ENCODE data around the gene NPLOC4.

Gene NPLOC4

GRCh38 chr17:81522491-81523401 lies 114.2 kb downstream of the NPLOC4 start:
- TF ChIP-seq JUND (IDR thresholded peaks at IDR 0.05; ENCODE audit: low read depth): no peak
- in situ Hi-C loops (cut with HindIII; ENCODE audit: low pct_unique_long_range_greater_than_20kb, low sequenced_read_pairs): no loop called here
- DNase-seq (ENCODE audit: low read depth in 1 of 2, low spot score in 1 of 2): no peak

GRCh38 chr17:81520021-81520901 lies 116.7 kb downstream of the NPLOC4 start:
- TF ChIP-seq JUND (IDR thresholded peaks at IDR 0.05; ENCODE audit: low read depth): no peak
- in situ Hi-C loops (cut with HindIII; ENCODE audit: low pct_unique_long_range_greater_than_20kb, low sequenced_read_pairs): no loop called here
- DNase-seq (ENCODE audit: low read depth in 1 of 2, low spot score in 1 of 2): no peak

- in situ Hi-C loops (cut with HindIII; ENCODE audit: low pct_unique_long_range_greater_than_20kb, low sequenced_read_pairs): no loop called here
- TF ChIP-seq JUND (IDR thresholded peaks at IDR 0.05; ENCODE audit: low read depth): no peak
- DNase-seq (ENCODE audit: low read depth in 1 of 2, low spot score in 1 of 2): peak; percentile 87 to 88
Observed at GRCh38 chr17:81519284-81520020, 117.5 kb downstream of the NPLOC4 start.

- DNase-seq (ENCODE audit: low read depth in 1 of 2, low spot score in 1 of 2): peak; percentile 77 to 83
- TF ChIP-seq JUND (IDR thresholded peaks at IDR 0.05; ENCODE audit: low read depth): no peak
- in situ Hi-C loops (cut with HindIII; ENCODE audit: low pct_unique_long_range_greater_than_20kb, low sequenced_read_pairs): no loop called here
Observed at GRCh38 chr17:81518785-81519283, 118.1 kb downstream of the NPLOC4 start.

- in situ Hi-C loops (cut with HindIII; ENCODE audit: low pct_unique_long_range_greater_than_20kb, low sequenced_read_pairs): no loop called here
- DNase-seq (ENCODE audit: low read depth in 1 of 2, low spot score in 1 of 2): peak; percentile 62 to 84
- no peak for TF ChIP-seq JUND (IDR thresholded peaks at IDR 0.05; ENCODE audit: low read depth)
Observed at GRCh38 chr17:81518113-81518784, 118.7 kb downstream of the NPLOC4 start.

- in situ Hi-C loops (cut with HindIII; ENCODE audit: low pct_unique_long_range_greater_than_20kb, low sequenced_read_pairs): no loop called here
- TF ChIP-seq JUND (IDR thresholded peaks at IDR 0.05; ENCODE audit: low read depth): no peak
- no peak for DNase-seq (ENCODE audit: low read depth in 1 of 2, low spot score in 1 of 2)
Observed at GRCh38 chr17:81517339-81518112, 119.4 kb downstream of the NPLOC4 start.

- TF ChIP-seq JUND (IDR thresholded peaks at IDR 0.05; ENCODE audit: low read depth): no peak
- in situ Hi-C loops (cut with HindIII; ENCODE audit: low pct_unique_long_range_greater_than_20kb, low sequenced_read_pairs): no loop called here
- DNase-seq (ENCODE audit: low read depth in 1 of 2, low spot score in 1 of 2): no peak
Observed at GRCh38 chr17:81517009-81517338, 119.9 kb downstream of the NPLOC4 start.

GRCh38 chr17:81516439-81516838 lies 120.5 kb downstream of the NPLOC4 start:
- TF ChIP-seq JUND (IDR thresholded peaks at IDR 0.05; ENCODE audit: low read depth): no peak
- no peak for DNase-seq (ENCODE audit: low read depth in 1 of 2, low spot score in 1 of 2)
- in situ Hi-C loops (cut with HindIII; ENCODE audit: low pct_unique_long_range_greater_than_20kb, low sequenced_read_pairs): no loop called here

GRCh38 chr17:81515530-81516041 lies 121.3 kb downstream of the NPLOC4 start:
- DNase-seq (ENCODE audit: low read depth in 1 of 2, low spot score in 1 of 2): no peak
- in situ Hi-C loops (cut with HindIII; ENCODE audit: low pct_unique_long_range_greater_than_20kb, low sequenced_read_pairs): no loop called here
- TF ChIP-seq JUND (IDR thresholded peaks at IDR 0.05; ENCODE audit: low read depth): no peak

- no peak for TF ChIP-seq JUND (IDR thresholded peaks at IDR 0.05; ENCODE audit: low read depth)
- DNase-seq (ENCODE audit: low read depth in 1 of 2, low spot score in 1 of 2): peak; percentile 74 to 85
- in situ Hi-C loops (cut with HindIII; ENCODE audit: low pct_unique_long_range_greater_than_20kb, low sequenced_read_pairs): no loop called here
Observed at GRCh38 chr17:81514739-81515529, 122.0 kb downstream of the NPLOC4 start.

GRCh38 chr17:81514489-81514738 lies 122.5 kb downstream of the NPLOC4 start:
- TF ChIP-seq JUND (IDR thresholded peaks at IDR 0.05; ENCODE audit: low read depth): no peak
- in situ Hi-C loops (cut with HindIII; ENCODE audit: low pct_unique_long_range_greater_than_20kb, low sequenced_read_pairs): no loop called here
- no peak for DNase-seq (ENCODE audit: low read depth in 1 of 2, low spot score in 1 of 2)
